ENCODE data around the gene GXYLT1. TPM values are rescaled to one million over a fixed set of nuclear protein-coding genes. Genes with fewer than 3 reads are reported as not detected.

The GXYLT1 gene
- total and polyA plus RNA-seq, 9 of the 15 experiments (the other 6 are each of a cell fraction or from before 2014, with no cell fraction given), result 1.4 to 9.3 (median 5.5) TPM

- peak in 1 of 2 experiments; percentile 37; a peak in 1 of 4 replicates for TF ChIP-seq FOXA3 (CRISPR knock-in tag; conservative IDR thresholded peaks at IDR 0.05 in 1 of 2, IDR thresholded peaks at IDR 0.05 in 1 of 2)
- TF ChIP-seq CTBP1 (IDR thresholded peaks at IDR 0.05; ENCODE audit: borderline replicate concordance), result 0 out of 2 replicates have a peak, but pooled peaks have one; percentile 51
- peak; percentile 69 for TF ChIP-seq TEAD4 (IDR thresholded peaks at IDR 0.05; ENCODE audit: low read length)
- TF ChIP-seq TEAD4 (CRISPR knock-in tag; IDR thresholded peaks at IDR 0.05; ENCODE audit: borderline replicate concordance), result no peak
- TF ChIP-seq MYC (IDR thresholded peaks at IDR 0.05; ENCODE audit: low read depth, low read length), result no peak
- no peak for TF ChIP-seq MYC (CRISPR knock-in tag; IDR thresholded peaks at IDR 0.05; ENCODE audit: borderline replicate concordance, low read depth)
- 0 out of 2 replicates have a peak, but pooled peaks have one; percentile 26 for TF ChIP-seq MTA2 (IDR thresholded peaks at IDR 0.05; ENCODE audit: low read depth)
- 0 out of 2 replicates have a peak, but pooled peaks have one; percentile 45 for TF ChIP-seq ELF4 (CRISPR knock-in tag; IDR thresholded peaks at IDR 0.05)
- peak; percentile 95 for TF ChIP-seq HDAC2 (IDR thresholded peaks at IDR 0.05)
- peak; percentile 94 to 95 for TF ChIP-seq KDM1A (IDR thresholded peaks at IDR 0.05)
- peak; percentile 39 for TF ChIP-seq CCNT2 (IDR thresholded peaks at IDR 0.05; ENCODE audit: borderline replicate concordance, extremely low read depth, insufficient read length, low read depth, low read length)
- TF ChIP-seq HES1 (IDR thresholded peaks at IDR 0.05; ENCODE audit: low read depth), result peak; percentile 67; the same call in 1 of the 2 replicates
- peak; percentile 58; the same call in 1 of the 2 replicates for TF ChIP-seq SMARCA4 (IDR thresholded peaks at IDR 0.05)
- peak; percentile 36; the same call in 1 of the 2 replicates for TF ChIP-seq ZNF507 (tag; conservative IDR thresholded peaks at IDR 0.05)
- peak; percentile 60; the same call in 1 of the 2 replicates for TF ChIP-seq BCOR (IDR thresholded peaks at IDR 0.05)
- TF ChIP-seq ATF2 (CRISPR knock-in tag; IDR thresholded peaks at IDR 0.05), result no peak
- TF ChIP-seq NFIC (IDR thresholded peaks at IDR 0.05), result peak; percentile 90
- peak; percentile 54; the same call in 1 of the 2 replicates for TF ChIP-seq VEZF1 (CRISPR knock-in tag; IDR thresholded peaks at IDR 0.05)
- TF ChIP-seq CEBPB (tag; IDR thresholded peaks at IDR 0.05), result peak; percentile 16; the same call in 1 of the 2 replicates
- peak; percentile 56; the same call in 1 of the 2 replicates for TF ChIP-seq ADNP (tag; IDR thresholded peaks at IDR 0.05)
- TF ChIP-seq ARNT (IDR thresholded peaks at IDR 0.05), result no peak
- TF ChIP-seq SMARCE1 (IDR thresholded peaks at IDR 0.05), result peak; percentile 77; the same call in 1 of the 2 replicates
- no peak for TF ChIP-seq E2F4 (CRISPR knock-in tag; IDR thresholded peaks at IDR 0.05; ENCODE audit: low read depth)
- peak; percentile 63 for TF ChIP-seq TAL1 (IDR thresholded peaks at IDR 0.05)
- TF ChIP-seq SMARCC2 (IDR thresholded peaks at IDR 0.05; ENCODE audit: low read depth), result peak; percentile 71
- TF ChIP-seq SOX6 (IDR thresholded peaks at IDR 0.05), result peak; percentile 64; the same call in 1 of the 2 replicates
- TF ChIP-seq ARID1B (IDR thresholded peaks at IDR 0.05), result peak; percentile 78
Measured at GRCh38 chr12:42141981-42142606, 2.6 kb downstream of the GXYLT1 start (continued).
